GM18909 (cell line): Measurements from ENCODE around the gene COL4A3.
"Not testable (repeated sequence)": the region's sequence is repeated elsewhere in the genome, so short reads cannot be mapped to it uniquely, and the experiment has no call there.

Experiments used
- ATAC-seq: cut with Tn5 transposase; IDR thresholded peaks from one replicate; pipeline ENCODE4 v1.9.1; 2021; ENCODE audit warnings: mild to moderate bottlenecking; ENCODE audit not compliant: unreplicated experiment, poor library complexity

The COL4A3 gene

GRCh38 chr2:227201771-227202170, 37.3 kb downstream of the COL4A3 start:
- no peak for ATAC-seq

DNA sequence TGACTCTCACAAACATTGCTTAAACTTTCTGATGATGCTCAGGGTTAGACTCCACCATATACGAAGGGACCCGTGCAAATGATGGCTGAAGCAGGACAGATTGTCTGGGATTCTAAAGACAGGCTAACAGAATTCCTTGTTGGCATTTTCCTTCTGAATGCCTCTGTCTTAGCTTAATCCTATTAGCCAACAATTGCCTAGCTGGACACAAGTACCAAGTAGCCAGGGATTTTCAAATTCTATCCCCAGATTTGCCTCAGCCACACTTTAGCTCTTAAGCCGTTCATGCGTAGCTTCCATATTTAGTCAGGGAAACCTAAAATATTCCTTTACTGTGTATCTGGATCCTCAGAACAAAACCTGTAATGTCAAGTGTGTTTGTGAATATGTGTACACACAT, 40.0 kb downstream of the COL4A3 start:
- no peak for ATAC-seq

GRCh38 chr2:227205701-227206100, 41.3 kb downstream of the COL4A3 start:
- no peak for ATAC-seq

- ATAC-seq: no peak
Observed at GRCh38 chr2:227206406-227206805, 42.0 kb downstream of the COL4A3 start.

DNA sequence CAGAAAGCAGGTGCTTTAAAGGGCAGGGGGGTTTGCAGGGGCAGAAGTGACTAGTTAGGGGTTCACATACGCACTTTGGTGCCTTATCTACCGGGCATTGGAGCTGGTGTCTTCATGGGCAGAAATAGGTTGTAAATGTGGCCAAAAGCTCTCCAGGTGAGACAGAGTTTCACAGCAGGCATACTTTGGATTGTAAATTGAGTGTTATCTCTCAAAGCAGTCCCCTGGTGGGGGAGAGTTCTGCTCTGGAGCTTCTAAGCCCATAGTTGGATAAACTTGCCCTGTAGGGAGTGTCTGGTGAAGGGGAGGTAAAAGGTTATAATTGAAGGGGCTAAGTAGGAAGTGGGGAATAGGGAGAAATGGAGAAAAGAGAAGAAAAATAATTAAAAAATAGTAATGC, 43.1 kb downstream of the COL4A3 start:
- no peak for ATAC-seq

DNA sequence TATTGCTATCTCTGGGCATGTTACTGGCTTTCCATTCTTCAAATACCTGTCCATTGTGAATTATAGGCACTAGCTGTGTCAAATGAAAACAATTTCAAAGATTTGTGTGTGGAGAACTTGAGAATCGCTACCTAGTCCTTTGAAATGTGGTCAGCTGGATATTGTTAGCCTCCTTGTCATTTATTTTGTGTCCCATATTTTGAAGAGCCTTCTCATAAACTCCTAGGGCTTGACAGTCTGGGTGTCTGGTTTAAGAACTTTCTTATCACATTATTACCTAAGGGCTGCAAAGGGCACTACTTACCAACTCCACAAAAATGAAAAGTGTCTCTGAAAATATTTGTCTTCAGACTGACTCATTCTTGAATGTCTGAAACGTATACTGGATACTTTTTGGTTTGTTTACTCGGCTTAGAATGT, 50.2 kb downstream of the COL4A3 start:
- no peak for ATAC-seq

DNA sequence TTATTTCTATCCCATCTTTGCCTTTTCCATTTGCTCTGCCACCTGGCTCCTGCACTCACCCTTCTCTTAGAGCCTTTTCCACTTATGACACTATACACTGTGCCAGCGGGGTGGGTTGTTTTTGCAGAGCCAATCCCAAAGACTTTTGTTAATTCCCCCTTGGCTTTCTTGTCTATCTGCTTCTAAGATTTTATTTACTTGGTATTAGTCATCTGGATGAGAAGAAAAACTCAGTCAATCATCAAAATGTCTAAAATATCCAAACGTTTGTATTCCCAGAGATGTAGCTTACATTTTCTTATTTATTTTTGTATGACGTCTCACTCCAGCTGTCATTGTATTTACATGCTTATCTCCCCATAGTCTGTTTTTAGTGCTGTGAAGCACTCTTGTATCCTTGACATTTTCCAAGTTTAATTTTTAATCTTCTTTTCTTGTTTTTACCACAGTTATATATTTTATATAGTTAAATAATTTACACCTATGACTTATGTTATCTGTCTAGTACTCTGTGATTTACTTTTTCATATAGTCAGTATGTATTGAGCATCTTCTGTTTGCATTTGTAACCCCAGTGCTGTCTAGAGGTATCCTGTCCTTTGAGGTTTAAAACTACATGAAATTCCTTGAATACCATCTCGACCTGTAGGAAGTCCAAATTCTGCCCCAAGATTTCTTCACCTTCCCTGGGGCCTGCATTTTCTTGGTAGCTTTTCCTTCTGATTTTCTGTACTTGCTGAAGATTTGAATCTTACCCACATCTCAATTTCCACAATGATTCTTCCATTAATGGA, 55.1 kb downstream of the COL4A3 start:
- ATAC-seq: no peak

DNA sequence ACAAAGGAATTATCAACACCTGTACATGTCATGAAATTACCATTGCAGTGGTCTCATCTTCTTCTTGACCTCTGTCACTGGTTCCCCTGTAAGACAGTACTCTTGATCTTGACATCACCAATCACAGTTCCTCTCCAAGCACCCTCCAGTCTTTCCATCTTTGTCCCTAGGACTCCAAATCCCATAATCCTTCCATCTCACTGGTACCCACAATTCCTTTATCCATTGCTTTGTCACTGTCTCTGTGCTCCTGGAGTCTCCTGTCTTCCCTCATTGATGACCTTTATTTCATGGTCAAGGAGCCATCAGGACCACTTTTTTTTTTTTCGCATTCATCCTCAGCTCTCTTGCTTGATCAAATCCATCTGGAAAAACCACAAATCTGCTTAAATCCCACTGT, 56.7 kb downstream of the COL4A3 start:
- no peak for ATAC-seq

- no peak for ATAC-seq
Observed at GRCh38 chr2:227222292-227222691, 57.9 kb downstream of the COL4A3 start.

DNA sequence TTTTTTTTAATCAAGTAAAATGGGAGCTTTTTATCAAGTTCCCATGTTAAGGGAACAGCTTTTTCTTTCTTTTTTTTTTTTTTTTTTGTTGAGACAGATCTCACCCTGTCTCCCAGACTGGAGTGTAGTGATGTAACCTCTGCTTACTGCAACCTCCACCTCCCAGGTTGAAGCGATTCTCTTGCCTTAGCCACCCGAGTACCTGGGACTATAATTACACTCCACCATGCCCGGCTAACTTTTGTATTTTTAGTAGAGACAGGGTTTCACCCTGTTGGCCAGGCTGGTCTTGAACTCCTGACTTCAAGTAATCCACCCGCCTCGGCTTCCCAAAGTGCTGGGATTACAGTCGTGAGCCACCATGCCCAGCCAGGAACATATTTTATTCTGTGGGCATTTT, 61.2 kb downstream of the COL4A3 start:
- not testable (repeated sequence) for ATAC-seq

DNA sequence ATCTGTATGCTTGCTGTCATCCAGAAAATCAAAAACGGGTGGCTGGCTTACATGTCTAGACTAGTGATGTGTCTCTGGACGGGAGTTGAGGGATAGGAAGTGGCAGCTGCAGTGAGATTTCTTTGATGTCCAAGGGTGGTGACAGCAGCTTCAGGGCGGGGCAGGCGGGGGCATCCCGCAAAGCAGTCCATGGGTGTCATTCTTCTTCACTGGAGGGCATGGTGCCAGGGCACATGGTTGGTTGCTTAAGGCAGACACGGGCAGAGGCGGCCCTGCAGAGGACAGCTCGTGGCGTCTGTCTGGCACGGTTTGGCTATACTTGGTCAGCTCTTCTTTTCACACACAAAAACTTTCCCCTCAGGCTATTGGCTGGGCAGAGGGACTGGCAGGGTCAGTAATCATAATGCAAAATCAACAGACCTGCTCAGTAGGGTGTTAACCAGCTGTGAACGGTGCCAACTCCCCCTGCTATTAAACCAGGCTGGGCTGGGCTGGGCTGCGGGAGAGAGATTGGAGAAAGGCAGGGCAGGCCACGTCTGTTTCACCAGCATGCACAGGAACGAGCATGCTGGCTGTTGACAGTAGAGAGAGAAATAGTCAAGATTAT, 63.7 kb downstream of the COL4A3 start:
- ATAC-seq: no peak

- ATAC-seq: no peak
Observed at GRCh38 chr2:227230151-227230550, 65.7 kb downstream of the COL4A3 start.

DNA sequence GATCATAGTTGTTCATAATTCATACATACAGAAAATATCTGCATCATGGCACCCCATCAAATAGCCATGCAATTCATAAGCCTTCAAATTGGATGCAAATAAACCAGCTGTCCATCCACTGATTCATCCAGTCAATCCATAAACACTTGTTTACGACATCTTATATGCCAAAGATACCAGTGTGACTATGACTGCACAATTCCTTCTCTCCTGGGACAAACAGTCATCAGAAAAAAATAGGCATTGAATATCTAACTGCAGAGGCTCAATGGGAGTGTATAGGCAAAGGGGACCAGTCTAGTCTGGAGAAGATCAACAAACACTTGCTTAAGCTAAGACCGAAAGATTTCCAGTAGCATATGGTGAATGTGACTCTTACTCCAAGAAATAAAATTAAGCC, 70.0 kb downstream of the COL4A3 start:
- ATAC-seq: no peak

DNA sequence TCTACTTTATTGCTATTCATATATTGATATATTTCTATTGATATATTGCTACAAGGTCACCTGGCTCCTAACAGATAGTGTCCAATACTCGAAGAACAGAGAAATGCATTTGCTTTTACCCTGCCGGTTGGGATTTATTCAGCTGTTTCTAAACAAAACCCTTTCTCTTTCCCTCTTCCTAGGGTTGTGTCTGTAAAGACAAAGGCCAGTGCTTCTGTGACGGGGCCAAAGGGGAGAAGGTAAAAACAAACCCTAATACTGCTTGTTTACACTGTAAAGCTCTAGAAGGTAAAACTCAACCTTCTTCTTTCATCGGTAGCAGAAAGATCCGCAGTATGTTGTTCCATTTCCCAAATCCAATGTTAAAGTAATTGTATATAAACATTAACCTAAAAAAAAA, 73.4 kb downstream of the COL4A3 start:
- no peak for ATAC-seq

DNA sequence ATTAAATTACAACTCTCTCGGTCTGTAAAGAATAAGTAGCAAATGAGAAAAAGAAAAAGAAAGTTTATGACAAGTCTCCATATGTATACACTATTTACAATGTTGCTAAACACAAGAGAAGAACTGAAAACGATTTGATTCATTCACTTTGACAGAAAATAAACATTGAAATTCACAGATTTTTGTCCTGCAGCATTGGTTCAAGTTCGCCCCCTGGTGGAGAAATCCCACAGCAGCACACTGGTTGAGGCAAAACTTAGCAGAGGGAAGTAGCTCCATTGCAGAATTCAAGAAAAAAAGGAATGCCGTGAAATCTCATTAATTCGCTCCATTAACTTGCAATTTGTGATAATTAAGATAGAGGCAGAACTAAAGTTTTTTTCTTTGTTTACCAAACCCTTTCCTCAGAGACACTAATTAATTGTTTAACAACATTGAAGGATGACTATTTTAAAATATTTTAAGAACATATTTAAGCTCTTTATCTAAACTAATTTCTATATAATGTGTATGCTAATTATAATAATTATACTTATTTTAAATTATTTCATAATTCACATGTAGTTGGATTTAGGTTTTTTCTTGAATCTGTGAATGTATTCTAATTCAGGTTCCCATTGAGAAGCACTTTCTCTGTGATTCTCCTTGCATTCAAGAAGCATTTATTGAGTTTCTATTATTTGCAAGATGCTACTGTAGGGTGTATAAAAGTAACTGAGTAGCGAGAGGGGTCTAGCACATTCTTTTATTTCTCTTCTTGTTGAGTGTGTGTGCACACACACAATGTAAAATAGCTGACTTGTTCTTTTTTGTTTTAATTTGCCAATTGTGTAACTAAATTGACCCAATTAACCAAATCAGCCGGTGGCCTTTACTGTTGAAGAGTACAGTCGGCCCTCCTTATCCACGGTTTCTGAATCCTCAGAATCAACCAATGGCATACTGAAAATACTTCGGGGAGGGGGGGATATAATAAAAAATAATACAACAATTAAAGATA, 74.1 kb downstream of the COL4A3 start:
- no peak for ATAC-seq

DNA sequence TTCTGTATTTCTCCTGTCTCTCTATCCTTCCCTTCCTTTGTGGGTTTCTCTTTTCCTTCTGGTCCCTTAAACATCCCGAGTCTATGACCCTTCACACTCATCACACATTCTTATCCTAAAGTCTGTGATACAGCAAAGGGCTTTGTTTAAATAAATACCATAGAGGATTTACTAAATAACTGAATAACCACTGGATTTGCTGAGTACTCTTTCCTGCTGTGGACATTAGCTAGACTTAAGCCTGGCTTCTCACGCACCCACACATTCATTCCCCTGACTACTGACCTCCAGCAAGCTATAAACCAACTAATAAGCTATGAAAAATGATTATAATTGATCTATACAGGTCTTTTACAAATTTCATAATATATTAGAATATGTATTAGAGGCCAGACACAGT, 76.6 kb downstream of the COL4A3 start:
- no peak for ATAC-seq

DNA sequence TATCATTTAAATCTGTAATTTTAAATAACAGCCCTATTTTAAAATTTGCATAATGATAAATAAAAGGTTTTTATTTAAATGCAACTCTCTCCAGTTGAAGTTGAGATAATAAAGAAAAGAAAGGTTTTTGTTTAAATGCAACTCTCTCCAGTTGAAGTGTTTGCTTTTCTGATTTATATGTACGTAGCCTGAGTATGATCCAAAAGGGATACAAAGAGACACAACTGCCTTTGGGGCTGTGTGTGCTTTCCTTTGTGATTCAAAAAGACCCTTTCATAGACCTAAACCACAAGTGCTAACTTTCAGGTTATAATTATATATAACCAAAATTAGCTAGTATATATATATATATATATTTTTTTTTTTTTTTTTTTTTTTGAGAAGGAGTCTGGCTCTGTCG, 84.5 kb downstream of the COL4A3 start:
- ATAC-seq: no peak

- no peak for ATAC-seq
Observed at GRCh38 chr2:227252831-227253230, 88.4 kb downstream of the COL4A3 start.

GRCh38 chr2:227256605-227257004, 92.2 kb downstream of the COL4A3 start:
- ATAC-seq: no peak

DNA sequence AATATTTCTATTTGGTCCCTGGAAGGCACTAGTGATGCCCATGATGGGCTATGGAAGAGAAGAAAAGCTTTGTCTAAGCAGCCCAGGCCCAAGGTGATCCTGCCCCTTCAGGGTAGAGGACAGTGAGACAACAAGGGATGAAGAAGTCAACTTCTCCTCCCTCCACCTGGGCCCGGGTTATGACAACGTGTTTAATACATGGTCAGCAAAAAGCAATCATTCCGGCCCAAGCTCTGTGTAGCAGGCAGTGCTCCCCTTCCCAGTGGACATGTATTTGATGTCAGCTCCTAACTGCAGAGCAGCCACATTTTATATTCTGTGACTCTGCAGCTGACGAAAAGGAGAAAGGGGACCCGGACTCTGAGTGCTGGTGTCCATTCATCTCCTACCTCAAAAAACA, 93.4 kb downstream of the COL4A3 start:
- no peak for ATAC-seq

DNA sequence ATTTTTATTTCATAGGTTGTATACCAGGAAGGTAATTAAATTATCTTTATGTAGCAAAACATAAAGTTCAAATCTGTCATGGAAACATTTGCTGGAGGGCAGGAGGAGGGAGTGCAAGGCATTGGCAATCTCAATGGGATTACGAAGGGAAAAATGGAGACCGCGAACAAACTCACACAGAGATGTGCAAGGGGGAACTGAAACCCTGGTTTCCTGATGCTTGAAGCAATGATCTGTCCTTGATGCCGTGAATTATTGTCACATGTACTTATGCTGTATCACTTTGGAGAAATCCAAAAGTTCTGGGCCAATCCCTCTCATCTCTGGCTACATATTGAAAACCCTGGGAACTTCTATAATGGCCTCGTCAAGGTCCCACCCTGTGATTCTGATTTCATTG, 95.6 kb downstream of the COL4A3 start:
- no peak for ATAC-seq
